ENCODE measurements around the gene ZC3H18.

GRCh38 chr16:88628512-88628974 is 58.3 kb downstream of the ZC3H18 start:
- TF ChIP-seq CTCF (IDR thresholded peaks at IDR 0.05), result peak in 3 of 4 donors; percentile 39 to 41 (median 40)
- no peak for TF ChIP-seq POLR2A (IDR thresholded peaks at IDR 0.05)

All from right lobe of liver (tissue), 4 donors.